GM12878 (cell line): ENCODE data around the gene CPSF4L. TPM values are rescaled to one million over a fixed set of nuclear protein-coding genes. Genes with fewer than 3 reads are reported as not detected.

Experiments
- ATAC-seq: fragments of 200-7000 bp; cut with Tn5 transposase; 3 replicates; pipeline ENCODE4 v1.9.1; 2020; ENCODE audit warnings: mild to moderate bottlenecking, moderate library complexity
- BruUV-seq: library from RNA; stranded (reverse); fragments of 400-500 nt; replicated peaks from 2 replicates; lab custom pipeline; 2021; lab: Mats Ljungman, UMichigan
- CTCF ChIA-PET: fragments of 300-600 bp; sonication (Branson Sonifier 250); formaldehyde crosslinking; extraction: SDS; loops from one replicate; lab custom pipeline; 2021; ENCODE audit warnings: inconsistent platforms; lab: Yijun Ruan, JAX
- POLR2A ChIA-PET: fragments of 350-600 bp; formaldehyde crosslinking; extraction: SDS; loops from one replicate; lab custom pipeline; 2021; ENCODE audit warnings: inconsistent platforms; lab: Charles Lee
- RAD21 ChIA-PET: fragments of 300-600 bp; sonication (Branson Sonifier 250); formaldehyde crosslinking; loops from one replicate; lab custom pipeline; 2023; ENCODE audit warnings: antibody characterized with exemption; ENCODE audit not compliant: unreplicated experiment; lab: Charles Lee
- SMC1A ChIA-PET: fragments of 300-600 bp; sonication (Branson Sonifier 250); formaldehyde crosslinking; loops from one replicate; lab custom pipeline; 2023; ENCODE audit not compliant: unreplicated experiment, uncharacterized antibody; lab: Charles Lee
- DNase-seq: peaks from one replicate; pipeline ENCODE4 v3.0.0-alpha.2; 2011; ENCODE audit warnings: low read depth, low spot score
- FAIRE-seq: peaks from 3 replicates; lab custom pipeline; 2011; peaks lifted over from hg19 to GRCh38; lab: Jason Lieb, UNC
- H2AFZ ChIP-seq: 2 replicates; pipeline ENCODE4 v1.6.0; 2011; ENCODE audit warnings: low read depth, low read length, control low read depth; ENCODE audit not compliant: control insufficient read depth
- H3K27ac ChIP-seq: 2 replicates; pipeline ENCODE4 v1.5.1; 2011; ENCODE audit warnings: control low read depth; ENCODE audit not compliant: control insufficient read depth, insufficient read depth
- H3K27me3 ChIP-seq, 2 experiments: replicated peaks in 1 of 2; 2 replicates each; pipeline versions ENCODE4 v1.6.0 to v1.6.1; 2011; ENCODE audit warnings: low read length in 1 of 2; ENCODE audit not compliant: control insufficient read depth in 2 of 2, insufficient read depth in 2 of 2
- H3K36me3 ChIP-seq, 2 experiments: 2 replicates each; pipeline ENCODE4 v1.5.1; 2011; ENCODE audit warnings: low read length in 1 of 2; ENCODE audit not compliant: control insufficient read depth in 2 of 2, insufficient read depth in 2 of 2
- H3K4me1 ChIP-seq: 2 replicates; pipeline ENCODE4 v1.6.1; 2011; ENCODE audit warnings: mild to moderate bottlenecking, low read length, moderate library complexity, mixed read lengths; ENCODE audit not compliant: control insufficient read depth, insufficient read depth
- H3K4me2 ChIP-seq: 2 replicates; pipeline ENCODE4 v1.6.0; 2011; ENCODE audit warnings: control low read depth; ENCODE audit not compliant: control insufficient read depth, insufficient read depth
- H3K4me3 ChIP-seq: fragments of 200-600 bp; sonication (generic); 2 replicates; pipeline ENCODE4 v1.5.1; 2016
- H3K79me2 ChIP-seq: 2 replicates; pipeline ENCODE4 v1.6.0; 2011; ENCODE audit warnings: low read length; ENCODE audit not compliant: control insufficient read depth, insufficient read depth
- H3K9ac ChIP-seq: 2 replicates; pipeline ENCODE4 v1.8.0; 2011; ENCODE audit warnings: low read length, control low read depth, mixed read lengths; ENCODE audit not compliant: control insufficient read depth, insufficient read depth
- H3K9me3 ChIP-seq: replicated peaks from 3 replicates; pipeline ENCODE4 v1.5.1; 2011; ENCODE audit warnings: mild to moderate bottlenecking, low read length; ENCODE audit not compliant: control insufficient read depth, insufficient read depth
- H4K20me1 ChIP-seq: 2 replicates; pipeline ENCODE4 v1.6.0; 2011; ENCODE audit not compliant: control insufficient read depth, insufficient read depth
- BACH1 ChIP-seq: fragments of 450-650 bp; IDR thresholded peaks from 2 replicates; pipeline ENCODE4 v1.6.1; 2017; ENCODE audit warnings: mild to moderate bottlenecking, borderline replicate concordance
- BRCA1 ChIP-seq: IDR thresholded peaks from 2 replicates; pipeline ENCODE4 v1.6.1; 2011; ENCODE audit warnings: low read depth, low read length, improper control_type of control experiment
- E2F8 ChIP-seq: fragments of 450-650 bp; IDR thresholded peaks from 2 replicates; pipeline ENCODE4 v1.6.1; 2018; ENCODE audit warnings: mild to moderate bottlenecking, low read depth, moderate library complexity; ENCODE audit not compliant: partially characterized antibody
- GATAD2B ChIP-seq: fragments of 450-650 bp; conservative IDR thresholded peaks from 2 replicates; pipeline ENCODE4 v1.6.1; 2017; ENCODE audit warnings: low read depth, mild to moderate bottlenecking, moderate library complexity
- KLF5 ChIP-seq: fragments of 450-650 bp; IDR thresholded peaks from 2 replicates; pipeline ENCODE4 v1.6.1; 2014; ENCODE audit warnings: mild to moderate bottlenecking; ENCODE audit not compliant: partially characterized antibody
- PBX3 ChIP-seq: IDR thresholded peaks from 2 replicates; pipeline ENCODE4 v1.6.1; 2011; ENCODE audit warnings: mild to moderate bottlenecking, low read depth, low read length, moderate library complexity; ENCODE audit not compliant: insufficient replicate concordance
- SIX5 ChIP-seq: IDR thresholded peaks from 2 replicates; pipeline ENCODE4 v1.6.1; 2011; ENCODE audit warnings: mild to moderate bottlenecking, low read depth, low read length, moderate library complexity; ENCODE audit not compliant: severe bottlenecking
- TBL1XR1 ChIP-seq: IDR thresholded peaks from 2 replicates; pipeline ENCODE4 v1.6.1; 2012; ENCODE audit warnings: low read depth, low read length, improper control_type of control experiment
- ZNF24 ChIP-seq: fragments of 450-650 bp; IDR thresholded peaks from 2 replicates; pipeline ENCODE4 v1.6.1; 2017; ENCODE audit warnings: antibody characterized with exemption, mild to moderate bottlenecking
- ZNF274 ChIP-seq: IDR thresholded peaks from one replicate; pipeline ENCODE4 v1.8.0; 2011; ENCODE audit not compliant: insufficient read length, insufficient read depth
- ZNF592 ChIP-seq: fragments of 450-650 bp; IDR thresholded peaks from 2 replicates; pipeline ENCODE4 v1.6.1; 2017; ENCODE audit warnings: mild to moderate bottlenecking, moderate library complexity
- ZSCAN29 ChIP-seq: fragments of 450-650 bp; IDR thresholded peaks from 2 replicates; pipeline ENCODE4 v1.6.1; 2017; ENCODE audit warnings: mild to moderate bottlenecking, moderate library complexity
- WGBS: methylation state at CpG from one replicate; pipeline ENCODE4 v1.1.6; 2016; ENCODE audit warnings: low lambda C conversion rate; ENCODE audit not compliant: insufficient replicate concordance, insufficient coverage; ENCODE audit errors: missing lambda C conversion rate; 5-methylcytosine and 5-hydroxymethylcytosine counted together
- in situ Hi-C: fragments of 300-500 bp; cut with MboI; formaldehyde crosslinking; loops from 9 replicates; pipeline ENCODE4 v1.14.3; 2018; ENCODE audit warnings: mixed read lengths
- intact Hi-C: fragments of 100-400 bp; cut with micrococcal nuclease; formaldehyde crosslinking; loops from one replicate; pipeline ENCODE4 v1.14.2; 2022; ENCODE audit not compliant: unreplicated experiment
- polyA plus RNA-seq, 11 experiments: library from polyadenylated mRNA; depleted of rRNA in 4 of 11; unstranded in 6 of 11; stranded (reverse) in 5 of 11; fragments of >200 nt; fragmentation: Nextera tagmentation in 4 of 11; fragmentation: Illumina TruSeq in 1 of 11; extraction: Ambion mirVana in 4 of 11; extraction: Trizol in 1 of 11; gene quantifications; 1 replicate in 1 of 11; 2 replicates in 10 of 11; pipeline versions ENCODE4 v1.2.1 to v1.2.3, GENCODE V29; 2011 to 2016; ENCODE audit warnings: inconsistent platforms in 2 of 11, missing spikeins in 2 of 11, low read depth in 1 of 11
- total RNA-seq, 4 experiments: library from RNA; depleted of rRNA in 3 of 4; stranded (reverse); fragments of >200 nt in 3 of 4; fragmentation: Illumina TruSeq in 1 of 4; extraction: Trizol in 1 of 4; gene quantifications; 2 replicates each; pipeline versions ENCODE4 v1.2.1 to v1.2.3, GENCODE V29; 2013 to 2021
- TF ChIP-seq, protein P1 (sequence below): IDR thresholded peaks from 2 replicates; pipeline ENCODE4 v1.6.1; 2011; ENCODE audit warnings: borderline replicate concordance, low read depth, mild to moderate bottlenecking, moderate library complexity, mixed read lengths, low read length; ENCODE audit not compliant: insufficient read depth; ENCODE audit errors: extremely low read length

Gene CPSF4L
- total and polyA plus RNA-seq, 10 of the 15 experiments (the other 5 are each of a cell fraction or from before 2014, with no cell fraction given): not detected

DNA sequence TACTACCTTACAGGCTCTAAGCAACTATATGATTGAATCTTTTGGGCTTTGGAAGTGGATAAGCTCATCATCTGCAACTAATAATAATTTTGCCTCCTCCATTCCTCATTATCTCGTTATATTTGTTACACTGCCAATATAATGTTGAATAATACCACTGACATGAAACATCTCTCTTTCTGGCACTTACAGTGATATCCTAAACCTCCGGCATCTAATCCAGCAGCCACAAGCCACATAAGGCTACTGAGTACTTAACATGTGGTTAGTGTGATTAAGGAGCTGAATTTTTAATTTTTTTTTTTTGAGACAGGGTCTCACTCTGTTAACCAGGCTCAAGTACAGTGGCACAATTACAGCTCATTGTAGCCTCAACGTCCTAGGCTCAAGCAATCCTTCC, 40.5 kb upstream of the CPSF4L start (continued):
- no peak for TF ChIP-seq ZNF592

GRCh38 chr17:73301369-73301768, 39.7 kb upstream of the CPSF4L start:
- SMC1A ChIA-PET: interaction anchor here (0.6 to 2.0 kb wide), 2 partner anchors 10 to 24 kb away, joined by 4 to 9 read pairs; no protein-coding TSS in a partner anchor

More at GRCh38 chr17:73301369-73301768, 39.7 kb upstream of the CPSF4L start:
- RAD21 ChIA-PET: interaction anchor here (0.7 to 2.1 kb wide), 5 partner anchors 10 to 69 kb away, joined by 3 to 5 read pairs (median 4); no protein-coding TSS in a partner anchor
- POLR2A ChIA-PET: interaction anchor here (0.6 to 1.5 kb wide), 4 partner anchors 8 to 14 kb away, joined by 3 to 5 read pairs (median 4); no protein-coding TSS in a partner anchor
- no peak for DNase-seq
- H2AFZ ChIP-seq: no peak overlapping the region
- no peak overlapping the region for H3K9ac ChIP-seq
- H3K27ac ChIP-seq: no peak overlapping the region
- ATAC-seq: no peak
- intact Hi-C loops (no loop called here), in situ Hi-C loops (no loop called here)
- H4K20me1 ChIP-seq: no peaks in the 10 kb centered on the region
- WGBS: 100% methylated on average over 2 of the region's 2 CpGs
- no peak overlapping the region for H3K4me3 ChIP-seq
- H3K4me1 ChIP-seq: peaks cover 14% of the 10 kb centered on the region
- H3K4me2 ChIP-seq: no peak overlapping the region
- H3K36me3 ChIP-seq: no peaks in the 10 kb centered on the region
- no peak for FAIRE-seq
- peaks cover 8% of the 10 kb centered on the region for H3K79me2 ChIP-seq
- no TSS peak for BruUV-seq
- no peaks in the 10 kb centered on the region for H3K9me3 ChIP-seq
- no peaks in the 10 kb centered on the region for H3K27me3 ChIP-seq
- TF ChIP-seq BRCA1 (no peak), TBL1XR1 (no peak), ZSCAN29 (no peak), E2F8 (no peak), ZNF24 (no peak), SIX5 (no peak), KLF5 (no peak), ZNF274 (no peak), BACH1 (no peak), GATAD2B (no peak), PBX3 (no peak)
- TF ChIP-seq, protein P1, sequence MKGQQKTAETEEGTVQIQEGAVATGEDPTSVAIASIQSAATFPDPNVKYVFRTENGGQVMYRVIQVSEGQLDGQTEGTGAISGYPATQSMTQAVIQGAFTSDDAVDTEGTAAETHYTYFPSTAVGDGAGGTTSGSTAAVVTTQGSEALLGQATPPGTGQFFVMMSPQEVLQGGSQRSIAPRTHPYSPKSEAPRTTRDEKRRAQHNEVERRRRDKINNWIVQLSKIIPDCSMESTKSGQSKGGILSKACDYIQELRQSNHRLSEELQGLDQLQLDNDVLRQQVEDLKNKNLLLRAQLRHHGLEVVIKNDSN: no peak
- CTCF ChIA-PET: interaction anchor here (1.1 to 2.6 kb wide), 3 partner anchors 10 to 69 kb away, joined by 3 to 8 read pairs (median 8); no protein-coding TSS in a partner anchor
